Fibroblast of the aortic adventitia (primary cell): ENCODE results near the gene GOLGA6L2. TPM values are rescaled to one million over a fixed set of nuclear protein-coding genes. Genes with fewer than 3 reads are reported as not detected.
"Not testable (repeated sequence)": the region's sequence is repeated elsewhere in the genome, so short reads cannot be mapped to it uniquely, and the experiment has no call there.

Experiments used
- DNase-seq: peaks from one replicate; pipeline ENCODE4 v3.0.0-alpha.2; 2010; ENCODE audit warnings: low read depth
- H3K4me3 ChIP-seq: 2 replicates; pipeline ENCODE4 v1.5.1; 2011; ENCODE audit warnings: low read depth, mild to moderate bottlenecking, control low read depth, low read length, moderate library complexity
- total RNA-seq: library from RNA; depleted of rRNA; stranded (reverse); fragments of >200 nt; gene quantifications from 2 replicates; pipeline ENCODE4 v1.2.3, GENCODE V29; 2012; ENCODE audit warnings: low replicate concordance
- TF ChIP-seq, protein P1 (sequence below): IDR thresholded peaks from 2 replicates; pipeline ENCODE4 v1.5.1; 2011; ENCODE audit warnings: mild to moderate bottlenecking, low read length, control low read depth, inconsistent platforms; ENCODE audit not compliant: insufficient read depth

The GOLGA6L2 gene
- total RNA-seq, 1 donor: not detected

- no peak overlapping the region for H3K4me3 ChIP-seq
- TF ChIP-seq, protein P1, sequence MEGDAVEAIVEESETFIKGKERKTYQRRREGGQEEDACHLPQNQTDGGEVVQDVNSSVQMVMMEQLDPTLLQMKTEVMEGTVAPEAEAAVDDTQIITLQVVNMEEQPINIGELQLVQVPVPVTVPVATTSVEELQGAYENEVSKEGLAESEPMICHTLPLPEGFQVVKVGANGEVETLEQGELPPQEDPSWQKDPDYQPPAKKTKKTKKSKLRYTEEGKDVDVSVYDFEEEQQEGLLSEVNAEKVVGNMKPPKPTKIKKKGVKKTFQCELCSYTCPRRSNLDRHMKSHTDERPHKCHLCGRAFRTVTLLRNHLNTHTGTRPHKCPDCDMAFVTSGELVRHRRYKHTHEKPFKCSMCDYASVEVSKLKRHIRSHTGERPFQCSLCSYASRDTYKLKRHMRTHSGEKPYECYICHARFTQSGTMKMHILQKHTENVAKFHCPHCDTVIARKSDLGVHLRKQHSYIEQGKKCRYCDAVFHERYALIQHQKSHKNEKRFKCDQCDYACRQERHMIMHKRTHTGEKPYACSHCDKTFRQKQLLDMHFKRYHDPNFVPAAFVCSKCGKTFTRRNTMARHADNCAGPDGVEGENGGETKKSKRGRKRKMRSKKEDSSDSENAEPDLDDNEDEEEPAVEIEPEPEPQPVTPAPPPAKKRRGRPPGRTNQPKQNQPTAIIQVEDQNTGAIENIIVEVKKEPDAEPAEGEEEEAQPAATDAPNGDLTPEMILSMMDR: no peak
- DNase-seq: no peak
These were observed 31.6 kb downstream of the GOLGA6L2 start for GRCh38 chr15:23415321-23415865.

GRCh38 chr15:23412881-23413600 is 34.0 kb downstream of the GOLGA6L2 start:
- not testable (repeated sequence) for DNase-seq, H3K4me3 ChIP-seq

DNA sequence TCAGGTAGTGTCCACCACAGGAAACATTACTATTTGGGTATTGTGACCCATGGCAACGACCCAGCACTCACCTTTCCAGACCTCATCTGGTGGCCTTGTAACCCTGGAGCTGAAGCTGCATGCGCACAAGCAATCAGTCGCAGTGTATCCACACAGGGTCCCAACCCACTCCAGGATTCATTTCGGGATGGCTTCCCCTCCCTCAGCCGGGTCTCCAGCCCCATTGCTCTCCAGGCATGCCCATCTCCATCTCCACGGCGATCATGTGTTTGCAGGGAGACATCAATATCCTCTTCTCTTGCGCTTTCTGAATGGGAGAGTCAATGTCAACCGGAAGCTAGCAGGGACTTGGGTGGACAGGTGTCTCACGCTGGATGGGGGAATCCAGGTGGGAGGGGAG is 35.2 kb downstream of the GOLGA6L2 start:
- no peak for DNase-seq
- no peak overlapping the region for H3K4me3 ChIP-seq
- TF ChIP-seq, protein P1: no peak

GRCh38 chr15:23403550-23403949 is 43.5 kb downstream of the GOLGA6L2 start:
- H3K4me3 ChIP-seq: no peak overlapping the region
- no peak for DNase-seq
- TF ChIP-seq, protein P1: no peak

GRCh38 chr15:23402544-23402943 is 44.5 kb downstream of the GOLGA6L2 start:
- no peak overlapping the region for H3K4me3 ChIP-seq
- DNase-seq: no peak
- TF ChIP-seq, protein P1: no peak

DNA sequence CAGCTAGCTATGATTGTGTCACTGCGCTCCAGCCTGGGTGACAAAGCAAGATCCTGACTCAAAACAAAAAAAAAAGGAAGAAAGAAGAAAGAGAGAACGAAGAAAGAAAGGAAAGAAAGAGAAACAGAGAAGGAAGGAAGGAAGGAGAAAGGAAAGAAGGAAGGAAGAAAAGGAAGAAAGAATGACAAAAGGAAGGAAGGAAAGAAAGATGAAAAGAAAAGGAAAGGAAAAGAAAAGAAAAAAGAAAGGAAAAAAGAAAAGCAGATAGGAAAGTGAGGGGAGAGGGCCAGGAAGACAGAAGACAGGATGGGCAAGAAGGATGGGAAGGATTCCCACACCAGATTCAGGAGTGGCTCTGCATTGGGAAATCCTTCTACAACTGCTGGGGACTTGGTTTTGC is 44.9 kb downstream of the GOLGA6L2 start:
- no peak for DNase-seq
- H3K4me3 ChIP-seq: no peak overlapping the region
- TF ChIP-seq, protein P1: no peak

- TF ChIP-seq, protein P1: no peak
- no peak overlapping the region for H3K4me3 ChIP-seq
- DNase-seq: no peak
These were observed 45.4 kb downstream of the GOLGA6L2 start for GRCh38 chr15:23401627-23402026.

- not testable (repeated sequence) for H3K4me3 ChIP-seq, DNase-seq
These were observed 47.8 kb downstream of the GOLGA6L2 start for GRCh38 chr15:23399207-23399606.

DNA sequence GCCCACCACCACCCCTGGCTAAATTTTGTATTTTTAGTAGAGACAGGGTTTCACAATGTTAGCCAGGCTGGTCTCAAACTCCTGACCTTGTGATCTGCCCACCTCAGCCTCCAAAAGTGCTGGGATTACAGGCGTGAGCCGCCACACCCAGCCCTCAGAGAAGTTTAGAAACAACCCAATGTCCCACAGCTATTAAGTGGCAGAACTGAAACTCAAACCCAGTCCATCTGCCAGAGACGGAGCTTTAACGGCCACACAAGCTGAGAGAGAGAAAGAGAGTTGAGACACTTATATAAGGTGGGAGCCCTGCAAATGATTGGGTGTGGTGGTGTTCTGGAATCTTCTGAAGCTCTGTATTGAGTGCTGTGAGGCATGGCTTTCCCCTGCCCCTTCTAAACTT is 48.7 kb downstream of the GOLGA6L2 start:
- DNase-seq, H3K4me3 ChIP-seq: not testable (repeated sequence)
